ENCODE results near the gene PTPRR.

DNA sequence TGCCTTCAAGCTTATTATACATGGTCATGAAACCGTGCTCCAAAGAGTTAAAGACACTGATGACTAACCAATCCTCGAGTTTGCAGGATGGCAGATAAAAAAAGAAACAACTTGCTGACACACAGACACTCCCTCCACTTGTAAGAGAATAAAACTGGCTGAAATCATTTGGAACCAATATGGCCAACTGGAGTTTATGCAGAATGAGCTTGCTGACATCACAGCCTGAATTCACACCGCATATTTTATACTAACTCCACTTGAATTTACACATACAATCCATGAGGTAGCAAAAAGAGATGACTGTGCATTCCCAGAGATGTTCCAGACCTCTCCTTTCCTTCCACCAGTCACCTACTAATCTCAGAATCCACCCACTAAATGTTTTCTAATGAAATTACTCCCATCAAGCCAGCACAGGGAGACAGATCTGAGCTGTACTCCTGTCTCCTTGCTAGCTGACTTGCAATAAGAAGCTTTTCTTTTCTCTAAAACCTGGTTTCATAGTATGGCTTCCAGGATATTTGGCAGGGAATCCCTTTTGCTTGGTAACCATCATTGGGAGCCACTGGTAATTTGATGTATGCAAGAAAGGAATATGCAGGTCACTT lies 15.8 kb upstream of the PTPRR start:
- TF ChIP-seq CTCF (IDR thresholded peaks at IDR 0.05) (no peak), POLR2A (IDR thresholded peaks at IDR 0.05) (no peak)

Data from body of pancreas (tissue), 4 donors.